Measurements from ENCODE around the gene SEMA6D.

The SEMA6D gene

GRCh38 chr15:47802216-47802615 is 84.9 kb downstream of the SEMA6D start:
- H3K4me3 ChIP-seq (ENCODE audit: low read length) = no peak overlapping the region
- DNase-seq (ENCODE audit: low read depth) = no peak
- no peak for TF ChIP-seq CTCF (conservative IDR thresholded peaks at IDR 0.05; ENCODE audit: low read depth, low read length)

- DNase-seq (ENCODE audit: low read depth) = no peak
- H3K4me3 ChIP-seq (ENCODE audit: low read length) = no peak overlapping the region
- TF ChIP-seq CTCF (conservative IDR thresholded peaks at IDR 0.05; ENCODE audit: low read depth, low read length) = no peak
These were observed 86.5 kb downstream of the SEMA6D start for GRCh38 chr15:47803767-47804166.

- no peak for DNase-seq (ENCODE audit: low read depth)
These were observed 87.4 kb downstream of the SEMA6D start for GRCh38 chr15:47804733-47805132.

DNA sequence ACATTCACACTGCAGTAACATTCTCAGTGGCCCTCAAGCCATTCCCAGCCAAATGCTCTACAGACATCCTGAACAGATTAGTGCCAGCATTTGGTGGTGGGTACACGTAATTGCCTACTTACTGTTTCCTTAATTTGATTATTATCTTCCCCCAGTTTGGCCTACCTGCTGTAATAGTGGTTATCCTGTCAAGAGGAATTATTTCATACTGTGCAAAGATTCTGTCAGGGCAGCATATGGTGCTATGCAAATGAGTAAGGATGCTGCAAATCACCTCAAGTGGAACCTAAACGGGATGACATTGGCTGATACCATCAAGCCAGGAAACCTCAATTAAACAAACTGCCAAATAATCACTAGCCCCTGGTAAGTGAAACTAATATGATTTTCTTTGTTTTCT is 88.7 kb downstream of the SEMA6D start:
- H3K4me3 ChIP-seq (ENCODE audit: low read length) = no peak overlapping the region
- DNase-seq (ENCODE audit: low read depth) = no peak
- TF ChIP-seq CTCF (conservative IDR thresholded peaks at IDR 0.05; ENCODE audit: low read depth, low read length) = no peak

More at GRCh38 chr15:47804733-47805132, 87.4 kb downstream of the SEMA6D start:
- H3K4me3 ChIP-seq (ENCODE audit: low read length) = no peak overlapping the region
- TF ChIP-seq CTCF (conservative IDR thresholded peaks at IDR 0.05; ENCODE audit: low read depth, low read length) = no peak

DNA sequence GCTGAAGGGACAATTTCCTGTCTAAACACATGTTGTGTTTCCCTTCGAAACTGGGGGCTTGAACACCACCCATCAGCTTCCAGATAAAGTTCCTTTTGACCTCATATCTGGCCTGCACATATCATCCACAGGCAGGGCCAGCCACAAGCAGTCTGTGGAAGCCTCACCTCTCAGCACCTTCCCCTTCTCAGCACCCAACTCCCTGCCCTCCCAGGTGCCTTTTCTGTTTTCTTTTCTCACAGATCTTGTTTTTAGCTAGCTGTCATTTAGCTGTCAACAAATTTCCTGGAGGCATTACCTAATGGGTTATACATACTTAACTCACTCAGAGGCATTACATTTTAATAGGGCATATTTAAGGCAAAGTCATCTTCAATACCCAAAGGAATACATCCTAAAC is 93.9 kb downstream of the SEMA6D start:
- no peak overlapping the region for H3K4me3 ChIP-seq (ENCODE audit: low read length)
- no peak for TF ChIP-seq CTCF (conservative IDR thresholded peaks at IDR 0.05; ENCODE audit: low read depth, low read length)

GRCh38 chr15:47812470-47812999 is 95.2 kb downstream of the SEMA6D start:
- no peak overlapping the region for H3K4me3 ChIP-seq (ENCODE audit: low read length)
- TF ChIP-seq CTCF (conservative IDR thresholded peaks at IDR 0.05; ENCODE audit: low read depth, low read length) = no peak
- peak; percentile 67 for DNase-seq (ENCODE audit: low read depth)

More for the DNA sequence above, 93.9 kb downstream of the SEMA6D start:
- no peak for DNase-seq (ENCODE audit: low read depth)

DNA sequence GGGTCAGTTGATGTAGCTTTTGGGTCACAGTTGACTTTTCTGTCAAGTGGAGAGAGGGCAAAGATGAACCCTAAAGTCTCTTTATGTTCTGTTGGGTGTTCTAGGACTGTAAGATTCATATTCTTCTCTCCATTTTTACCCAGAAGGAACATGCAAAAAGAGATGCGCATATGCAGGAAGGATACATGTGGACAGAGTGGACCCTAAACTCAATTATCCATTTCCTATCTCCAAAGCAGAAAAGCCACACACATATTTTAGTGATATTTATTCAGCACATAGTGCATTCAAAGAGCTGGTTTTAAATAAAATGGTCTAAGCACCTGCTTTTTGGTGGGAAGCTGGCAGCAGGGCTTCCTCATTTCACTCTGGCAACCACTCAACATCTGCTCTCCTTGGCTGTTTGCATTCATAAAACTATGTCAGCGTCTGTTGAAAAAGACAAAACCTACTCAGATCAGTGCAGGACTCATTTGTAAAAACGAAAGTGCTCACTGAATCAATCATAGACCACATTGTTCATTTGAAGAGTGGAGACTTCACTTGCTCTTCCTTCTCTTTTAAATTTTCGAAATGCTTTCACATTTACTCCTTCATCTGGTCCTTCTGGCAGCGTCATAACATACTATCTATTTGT is 96.6 kb downstream of the SEMA6D start:
- no peak for TF ChIP-seq CTCF (conservative IDR thresholded peaks at IDR 0.05; ENCODE audit: low read depth, low read length)
- H3K4me3 ChIP-seq (ENCODE audit: low read length) = no peak overlapping the region
- DNase-seq (ENCODE audit: low read depth) = no peak

Data from retinal pigment epithelial cell (primary cell).